GM11168 (cell line): Measurements from ENCODE around the gene EYS.

Experiments used
- in situ Hi-C: fragments of 300-500 bp; cut with MboI; formaldehyde crosslinking; loops from one replicate; pipeline ENCODE4 v1.12.0; 2022; ENCODE audit warnings: low sequenced_read_pairs; ENCODE audit not compliant: unreplicated experiment

The EYS gene

DNA sequence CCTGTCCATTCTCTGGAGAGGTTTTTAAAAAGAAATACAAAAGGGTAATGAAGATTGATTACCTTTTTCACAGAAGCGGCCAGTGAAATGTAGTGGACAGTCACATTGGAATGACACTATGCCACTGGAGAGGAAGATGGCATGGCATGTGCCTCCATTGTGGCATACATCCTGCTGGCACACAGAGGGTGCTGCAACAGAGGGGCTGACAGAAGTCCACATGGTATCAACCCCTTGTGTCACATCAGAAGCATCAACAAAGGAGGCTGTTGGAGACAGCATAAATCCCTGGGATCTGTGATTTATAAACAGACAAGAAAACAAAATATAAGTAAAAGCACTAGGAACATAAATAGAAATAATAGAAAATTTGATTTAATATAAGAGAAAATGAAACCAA is 1476.5 kb downstream of the EYS start:
- in situ Hi-C loops = no loop called here

- in situ Hi-C loops = no loop called here
These were observed 1479.2 kb downstream of the EYS start for GRCh38 chr6:64227863-64228262.

- in situ Hi-C loops = no loop called here
These were observed 1481.5 kb downstream of the EYS start for GRCh38 chr6:64225503-64225902.

- in situ Hi-C loops = no loop called here
These were observed 1482.2 kb downstream of the EYS start for GRCh38 chr6:64224819-64225218.

DNA sequence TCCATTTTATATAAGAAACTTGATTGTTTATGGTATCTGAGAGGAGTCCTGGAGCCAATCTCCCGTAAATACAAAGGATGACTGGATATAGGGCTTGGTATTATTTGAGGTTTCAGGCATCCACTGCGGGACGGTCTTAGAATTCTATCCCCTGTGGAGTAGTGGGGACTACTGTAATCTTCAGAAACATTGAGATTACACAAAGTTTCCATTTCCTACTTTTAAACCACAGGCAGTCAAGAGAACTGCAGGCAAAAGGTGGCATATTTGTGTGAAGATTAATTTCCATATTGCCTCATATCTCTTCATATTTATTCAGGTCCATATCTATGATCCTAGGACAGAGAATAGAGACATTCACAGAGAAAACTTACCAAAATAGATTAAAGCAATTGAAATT is 1485.2 kb downstream of the EYS start:
- in situ Hi-C loops = no loop called here

DNA sequence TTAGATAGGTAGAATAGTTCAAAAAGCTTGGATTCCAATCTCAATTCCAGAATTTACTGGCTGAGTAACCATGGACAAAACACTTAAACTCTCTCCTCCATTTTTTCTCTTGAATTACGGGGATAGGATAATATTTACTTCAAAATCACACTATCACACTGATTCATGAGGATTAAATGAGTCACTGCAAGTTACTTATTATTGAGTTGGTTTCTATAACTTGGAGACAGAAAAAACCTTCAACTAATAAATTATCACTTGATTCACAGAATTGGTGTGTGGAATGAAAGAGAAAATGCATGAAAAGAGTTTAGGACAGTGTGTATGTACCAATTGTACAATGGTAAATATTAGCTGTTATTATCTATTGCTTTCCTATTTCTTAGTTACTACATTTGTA is 1486.2 kb downstream of the EYS start:
- in situ Hi-C loops = no loop called here

GRCh38 chr6:64217721-64218620 is 1489.1 kb downstream of the EYS start:
- in situ Hi-C loops = no loop called here

GRCh38 chr6:64214373-64214772 is 1492.7 kb downstream of the EYS start:
- in situ Hi-C loops = no loop called here

DNA sequence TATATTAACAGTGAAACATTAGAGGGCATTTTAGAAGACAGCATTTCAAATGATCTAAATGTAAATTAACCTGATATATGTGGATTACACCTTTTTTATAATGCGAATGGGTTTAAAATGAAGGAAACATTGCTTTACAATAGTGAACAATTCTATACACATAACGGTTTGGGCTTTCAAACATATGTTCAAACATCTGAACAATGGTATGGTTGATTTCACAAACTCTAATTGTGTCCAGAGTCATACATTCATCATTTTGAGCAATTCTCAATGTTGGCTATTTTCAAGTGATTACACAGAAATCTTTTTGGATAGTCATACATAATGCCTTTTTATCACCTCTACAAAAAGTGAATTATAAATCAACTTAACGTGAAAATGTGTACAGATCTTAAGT is 1493.3 kb downstream of the EYS start:
- in situ Hi-C loops = no loop called here

- in situ Hi-C loops = no loop called here
These were observed 1509.8 kb downstream of the EYS start for GRCh38 chr6:64197246-64197645.

GRCh38 chr6:64186592-64186991 is 1520.4 kb downstream of the EYS start:
- in situ Hi-C loops = no loop called here

DNA sequence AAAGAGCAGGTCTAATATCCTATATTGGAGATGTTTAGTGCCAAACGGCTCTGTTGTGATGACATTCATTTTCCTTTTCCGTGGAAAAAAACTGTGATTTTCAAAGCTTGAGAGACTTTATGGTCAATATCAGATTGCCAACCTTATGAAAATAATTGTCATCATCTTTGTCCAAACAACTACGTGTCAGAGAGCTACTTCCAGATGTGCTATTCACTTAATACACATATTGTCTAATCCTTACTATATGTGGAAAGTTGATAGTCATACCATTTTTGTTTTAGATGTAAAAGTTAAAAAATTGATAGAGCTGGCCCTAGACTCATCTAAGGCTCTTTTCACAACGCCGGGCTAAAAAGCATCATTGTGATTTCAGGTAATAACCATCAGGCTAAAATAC is 1521.4 kb downstream of the EYS start:
- in situ Hi-C loops = no loop called here

GRCh38 chr6:64175296-64175695 is 1531.7 kb downstream of the EYS start:
- in situ Hi-C loops = no loop called here

DNA sequence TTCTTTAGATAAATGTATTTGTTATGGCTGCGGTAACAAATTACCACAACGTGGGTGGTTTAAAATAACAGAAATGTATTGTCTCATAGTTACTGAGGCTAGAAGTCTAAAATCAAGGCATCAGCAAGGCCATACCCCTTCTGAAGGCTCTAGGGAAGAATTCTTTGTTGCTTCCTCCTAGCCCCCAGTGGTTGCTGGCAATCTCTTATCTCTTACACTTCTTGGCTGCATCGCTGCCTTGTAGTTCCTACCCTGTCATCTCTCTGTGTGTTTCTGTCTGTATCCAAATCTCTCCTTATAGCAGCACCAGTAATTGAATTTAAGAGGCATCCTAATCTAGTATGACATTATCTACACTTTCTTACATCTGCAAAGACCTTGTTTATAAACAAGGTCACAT is 1536.7 kb downstream of the EYS start:
- in situ Hi-C loops = no loop called here

GRCh38 chr6:64160486-64160885 is 1546.5 kb downstream of the EYS start:
- in situ Hi-C loops = no loop called here

DNA sequence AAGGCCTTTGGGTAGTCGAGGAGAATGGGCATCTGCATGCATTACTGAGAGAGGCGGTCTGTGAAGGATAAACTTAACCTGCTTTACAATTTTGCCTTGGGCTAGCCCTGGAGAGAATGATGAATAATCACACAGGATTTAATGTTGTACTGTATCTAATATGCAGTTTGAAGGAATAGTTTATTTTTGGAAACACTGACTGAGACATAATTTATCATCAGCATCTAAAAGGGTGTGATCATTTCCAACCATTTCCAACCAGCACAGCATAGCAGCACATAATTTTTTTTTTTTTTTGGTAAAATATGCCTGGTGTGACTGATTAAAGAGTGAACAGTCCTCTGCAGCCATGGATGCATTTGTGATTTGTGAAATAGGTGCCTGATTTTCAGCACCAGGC is 1552.0 kb downstream of the EYS start:
- in situ Hi-C loops = no loop called here

- in situ Hi-C loops = no loop called here
These were observed 1560.2 kb downstream of the EYS start for GRCh38 chr6:64146876-64147275.

DNA sequence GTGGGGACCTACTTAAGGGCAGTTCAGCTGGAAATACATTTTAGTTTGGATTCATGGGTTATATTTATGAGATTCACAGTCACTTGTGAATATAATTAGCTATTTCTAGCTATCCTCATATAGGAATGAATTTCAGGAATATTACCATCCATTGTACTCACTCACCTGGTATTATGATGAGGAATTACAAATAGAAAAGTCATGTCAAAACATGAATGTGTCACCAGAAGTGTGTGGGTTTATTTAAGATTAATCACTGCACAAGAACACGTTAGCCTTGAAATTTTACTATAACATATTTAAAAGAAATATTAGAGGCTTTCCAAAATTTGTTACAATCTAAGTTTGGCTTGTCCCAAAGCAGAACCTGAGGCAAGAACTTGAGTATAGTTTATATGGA is 1560.9 kb downstream of the EYS start:
- in situ Hi-C loops = no loop called here

DNA sequence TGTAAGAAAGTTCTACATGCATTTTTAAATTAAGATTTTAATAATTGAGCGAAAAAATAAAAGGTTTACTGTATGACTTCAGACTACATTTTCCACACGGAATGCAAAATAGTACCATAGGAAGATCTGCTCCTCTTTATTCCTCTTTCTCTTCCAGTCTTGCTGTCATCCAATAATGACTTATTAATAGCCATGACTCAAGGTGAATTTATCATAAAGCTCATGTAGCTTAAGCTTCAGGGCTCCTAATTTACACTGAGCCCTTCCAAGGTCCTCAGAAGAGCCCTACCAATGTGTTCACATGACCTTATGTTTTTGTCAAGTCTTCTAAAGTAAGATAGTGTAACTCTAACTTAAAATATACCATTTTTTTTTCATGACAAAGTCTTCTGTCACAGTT is 1561.4 kb downstream of the EYS start:
- in situ Hi-C loops = no loop called here

DNA sequence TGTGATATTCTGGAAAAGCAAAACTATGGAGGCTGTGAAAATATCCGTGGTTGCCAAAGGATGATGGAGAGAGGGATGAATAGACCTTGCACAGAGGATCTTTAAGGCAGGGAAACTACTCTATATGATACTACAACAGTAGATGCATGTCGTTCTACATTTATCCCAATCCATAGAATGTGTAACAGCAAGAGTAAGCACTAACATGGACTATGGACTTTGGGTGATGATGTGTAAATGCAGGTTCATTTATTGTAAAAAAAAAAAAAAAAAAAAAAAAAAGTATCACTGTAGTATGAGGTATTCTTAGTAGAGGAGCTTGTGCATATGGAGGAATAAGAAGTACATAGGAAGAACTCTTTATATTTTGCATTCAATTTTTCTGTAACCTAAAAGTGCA is 1563.9 kb downstream of the EYS start:
- in situ Hi-C loops = no loop called here

- in situ Hi-C loops = no loop called here
These were observed 1565.3 kb downstream of the EYS start for GRCh38 chr6:64141680-64142079.

GRCh38 chr6:64128301-64129024 is 1578.6 kb downstream of the EYS start:
- in situ Hi-C loops = no loop called here
